Prostate gland (tissue), 2 donors: Measurements from ENCODE around the gene RIMS1. TPM values are rescaled to one million over a fixed set of nuclear protein-coding genes. Genes with fewer than 3 reads are reported as not detected.

Experiments
- DNase-seq: peaks from one replicate; pipeline ENCODE4 v3.0.0-alpha.2; 2019; ENCODE audit warnings: low spot score
- H3K27ac ChIP-seq, 2 donors: fragments of 200-600 bp; sonication (generic); 2 replicates each; pipeline ENCODE4 v1.5.1; 2017 to 2019
- H3K27me3 ChIP-seq: fragments of 200-600 bp; sonication (generic); replicated peaks from 2 replicates; pipeline ENCODE4 v1.5.1; 2019; ENCODE audit not compliant: insufficient read depth
- H3K36me3 ChIP-seq, 2 donors: fragments of 200-600 bp; sonication (generic); 1 replicate in 1 of 2; 2 replicates in 1 of 2; pipeline versions ENCODE4 v1.5.1 to v1.8.1; 2017 to 2019
- H3K4me1 ChIP-seq: fragments of 200-600 bp; sonication (generic); replicated peaks from 2 replicates; pipeline ENCODE4 v1.5.1; 2019
- H3K4me3 ChIP-seq, 2 donors: fragments of 200-600 bp; sonication (generic); 2 replicates each; pipeline ENCODE4 v1.5.1; 2017 to 2019
- H3K9me3 ChIP-seq: fragments of 200-600 bp; sonication (generic); 2 replicates; pipeline ENCODE4 v1.5.1; 2017
- CTCF ChIP-seq, 4 experiments: fragments of 200-600 bp in 2 of 4; fragments of 450-650 bp in 2 of 4; sonication (generic) in 2 of 4; IDR thresholded peaks; 1 replicate in 3 of 4; 2 replicates in 1 of 4; pipeline ENCODE4 v1.5.1; 2016 to 2019; ENCODE audit warnings: antibody characterized with exemption in 4 of 4, mild to moderate bottlenecking in 2 of 4, moderate library complexity in 2 of 4
- POLR2A ChIP-seq: fragments of 450-650 bp; IDR thresholded peaks from one replicate; pipeline ENCODE4 v1.6.1; 2016; ENCODE audit warnings: antibody characterized with exemption, mild to moderate bottlenecking
- POLR2AphosphoS5 ChIP-seq: sonication (generic); formaldehyde crosslinking; IDR thresholded peaks from one replicate; pipeline ENCODE4 v1.6.1; 2017; ENCODE audit warnings: antibody characterized with exemption
- WGBS: methylation state at CpG from one replicate; pipeline ENCODE4 v1.1.5; 2018; 5-methylcytosine and 5-hydroxymethylcytosine counted together
- intact Hi-C: fragments of 100-400 bp; cut with DNase I; formaldehyde crosslinking; loops from one replicate; pipeline ENCODE4 v1.14.2; 2022
- total RNA-seq, 2 donors: library from RNA; depleted of rRNA; stranded (reverse); fragments of >200 nt; gene quantifications; one replicate each; pipeline ENCODE4 v1.1.0, GENCODE V29; 2016

Gene RIMS1
- total RNA-seq, 2 donors from 2014 or later = 9.7 to 17.6 TPM

- H3K27me3 ChIP-seq = no peaks in the 10 kb centered on the region
- WGBS = 96% methylated on average over 5 of the region's 5 CpGs
- no peaks in the 10 kb centered on the region for H3K9me3 ChIP-seq
- H3K36me3 ChIP-seq = no peaks in the 10 kb centered on the region
- H3K4me3 ChIP-seq = no peak overlapping the region
- DNase-seq = no peak
- no peak overlapping the region for H3K27ac ChIP-seq
- no peaks in the 10 kb centered on the region for H3K4me1 ChIP-seq
- intact Hi-C loops = loop anchor here (10.0 kb wide), 1 partner anchor 136 kb away; no protein-coding TSS in a partner anchor
- TF ChIP-seq POLR2AphosphoS5 (no peak), CTCF (IDR thresholded peaks at IDR 0.05) (no peak), POLR2A (no peak)
Observed at GRCh38 chr6:72418495-72418894, 532.1 kb downstream of the RIMS1 start.

GRCh38 chr6:72419966-72420365, 533.6 kb downstream of the RIMS1 start:
- Histone ChIP-seq H3K27me3 (no peaks in the 10 kb centered on the region), H3K9me3 (no peaks in the 10 kb centered on the region), H3K36me3 (no peaks in the 10 kb centered on the region), H3K4me1 (no peaks in the 10 kb centered on the region), H3K27ac (no peak overlapping the region), H3K4me3 (no peak overlapping the region)
- TF ChIP-seq POLR2A (no peak), CTCF (IDR thresholded peaks at IDR 0.05) (no peak), POLR2AphosphoS5 (no peak)
- DNase-seq = no peak
- intact Hi-C loops = loop anchor here (10.0 kb wide), 1 partner anchor 135 kb away; no protein-coding TSS in a partner anchor
- 92% methylated on average over 2 of the region's 2 CpGs for WGBS

GRCh38 chr6:72420409-72420808, 534.1 kb downstream of the RIMS1 start:
- WGBS = 89% methylated on average over 3 of the region's 3 CpGs
- no peaks in the 10 kb centered on the region for H3K9me3 ChIP-seq
- intact Hi-C loops = no loop called here
- no peaks in the 10 kb centered on the region for H3K4me1 ChIP-seq
- H3K27me3 ChIP-seq = no peaks in the 10 kb centered on the region
- H3K36me3 ChIP-seq = no peaks in the 10 kb centered on the region
- H3K27ac ChIP-seq = no peak overlapping the region
- H3K4me3 ChIP-seq = no peak overlapping the region
- DNase-seq = no peak
- TF ChIP-seq POLR2A (no peak), CTCF (IDR thresholded peaks at IDR 0.05) (no peak), POLR2AphosphoS5 (no peak)

GRCh38 chr6:72421387-72421786, 535.0 kb downstream of the RIMS1 start:
- H3K27me3 ChIP-seq = no peaks in the 10 kb centered on the region
- TF ChIP-seq POLR2A (no peak), POLR2AphosphoS5 (no peak), CTCF (IDR thresholded peaks at IDR 0.05) (no peak)
- no peaks in the 10 kb centered on the region for H3K9me3 ChIP-seq
- no peaks in the 10 kb centered on the region for H3K36me3 ChIP-seq
- no peak overlapping the region for H3K4me3 ChIP-seq
- 87% methylated on average over 3 of the region's 3 CpGs for WGBS
- intact Hi-C loops = no loop called here
- no peak for DNase-seq
- H3K4me1 ChIP-seq = no peaks in the 10 kb centered on the region
- H3K27ac ChIP-seq = no peak overlapping the region

GRCh38 chr6:72422171-72422570, 535.8 kb downstream of the RIMS1 start:
- TF ChIP-seq POLR2AphosphoS5 = no peak
- TF ChIP-seq POLR2A = no peak
- no peak for TF ChIP-seq CTCF (IDR thresholded peaks at IDR 0.05)
- Histone ChIP-seq H3K27me3 (no peaks in the 10 kb centered on the region), H3K9me3 (no peaks in the 10 kb centered on the region), H3K36me3 (no peaks in the 10 kb centered on the region), H3K27ac (no peak overlapping the region), H3K4me1 (no peaks in the 10 kb centered on the region), H3K4me3 (no peak overlapping the region)
- intact Hi-C loops = no loop called here
- 78% methylated on average over 1 of the region's 1 CpG for WGBS
- no peak for DNase-seq
